Spleen (tissue), 11 donors: Measurements from ENCODE around the gene SH3BGRL3. TPM values are rescaled to one million over a fixed set of nuclear protein-coding genes. Genes with fewer than 3 reads are reported as not detected.
"Not testable (repeated sequence)": the region's sequence is repeated elsewhere in the genome, so short reads cannot be mapped to it uniquely, and the experiment has no call there.

ENCODE experiments used
- DNase-seq: peaks from one replicate; pipeline ENCODE4 v3.0.0-alpha.2; 2020
- H3K27ac ChIP-seq, 8 donors: fragments of 200-600 bp; sonication (generic) in 7 of 8; 1 replicate in 4 of 8; 2 replicates in 4 of 8; pipeline versions ENCODE4 v1.5.0 to v1.8.0; 2016 to 2021; ENCODE audit warnings: inconsistent platforms in 4 of 8, mild to moderate bottlenecking in 4 of 8, moderate library complexity in 1 of 8
- H3K27me3 ChIP-seq, 7 donors: fragments of 200-600 bp; sonication (generic) in 6 of 7; replicated peaks in 1 of 7; 1 replicate in 4 of 7; 2 replicates in 3 of 7; pipeline versions ENCODE4 v1.5.0 to v1.8.0; 2016 to 2021; ENCODE audit warnings: inconsistent platforms in 3 of 7, mild to moderate bottlenecking in 1 of 7
- H3K36me3 ChIP-seq, 6 donors: fragments of 200-600 bp; sonication (generic) in 5 of 6; 1 replicate in 4 of 6; 2 replicates in 2 of 6; pipeline versions ENCODE4 v1.5.0 to v1.8.0; 2016 to 2021; ENCODE audit warnings: inconsistent platforms in 2 of 6
- H3K4me1 ChIP-seq, 6 donors: fragments of 200-600 bp; sonication (generic) in 5 of 6; 1 replicate in 3 of 6; 2 replicates in 3 of 6; pipeline versions ENCODE4 v1.5.0 to v1.8.0; 2016 to 2021; ENCODE audit warnings: inconsistent platforms in 3 of 6
- H3K4me3 ChIP-seq, 8 donors: fragments of 200-600 bp; sonication (generic) in 7 of 8; 1 replicate in 4 of 8; 2 replicates in 4 of 8; pipeline versions ENCODE4 v1.5.0 to v1.8.0; 2016 to 2021; ENCODE audit warnings: inconsistent platforms in 4 of 8, mild to moderate bottlenecking in 4 of 8, moderate library complexity in 2 of 8
- H3K9me3 ChIP-seq, 8 donors: fragments of 200-600 bp; sonication (generic) in 7 of 8; 1 replicate in 4 of 8; 2 replicates in 4 of 8; pipeline versions ENCODE4 v1.5.0 to v1.8.0; 2016 to 2021; ENCODE audit warnings: inconsistent platforms in 4 of 8
- POLR2A ChIP-seq, 3 donors: fragments of 450-650 bp; IDR thresholded peaks; one replicate each; pipeline ENCODE4 v1.5.1; 2017; ENCODE audit warnings: antibody characterized with exemption in 3 of 3, mild to moderate bottlenecking in 1 of 3
- POLR2AphosphoS5 ChIP-seq, 3 donors: sonication (generic); formaldehyde crosslinking; IDR thresholded peaks; one replicate each; pipeline ENCODE4 v1.5.1; 2017; ENCODE audit warnings: antibody characterized with exemption in 3 of 3
- WGBS, 5 donors: extraction: QIAGEN DNeasy Blood & Tissue Kit in 3 of 5; methylation state at CpG; one replicate each; pipeline versions ENCODE4 v1.1.5 to v1.1.7; 2013 to 2018; 5-methylcytosine and 5-hydroxymethylcytosine counted together
- intact Hi-C: fragments of 100-400 bp; cut with DNase I; formaldehyde crosslinking; loops from one replicate; pipeline ENCODE4 v1.15.0; 2023; ENCODE audit warnings: low total_unique reads
- polyA plus RNA-seq, 3 donors: library from polyadenylated mRNA; stranded (reverse); fragments of 200-250 nt; gene quantifications; one replicate each; pipeline ENCODE4 v1.2.1, GENCODE V29; 2013
- total RNA-seq, 7 donors: library from RNA; depleted of rRNA in 3 of 7; stranded (reverse); fragments of >200 nt in 3 of 7; fragmentation: NEBNext Ultra II Directional in 4 of 7; extraction: Animal tissue kit (Norgen Biotek cat#: 25700) in 4 of 7; gene quantifications; one replicate each; pipeline versions ENCODE4 v1.1.0 to v1.2.1, GENCODE V29; 2016 to 2021
- TF ChIP-seq, protein P1 (sequence below), 11 experiments: fragments of 200-600 bp in 7 of 11; fragments of 450-650 bp in 4 of 11; sonication (generic) in 4 of 11; IDR thresholded peaks in 8 of 11; conservative IDR thresholded peaks in 3 of 11; 1 replicate in 7 of 11; 2 replicates in 4 of 11; pipeline versions ENCODE4 v1.4.0 to v1.8.0; 2016 to 2021; ENCODE audit warnings: antibody characterized with exemption in 11 of 11, inconsistent platforms in 4 of 11, mild to moderate bottlenecking in 1 of 11
- donor health status: healthy with polysubstance abuse.
- donor health status: DM: no; HTN: no; CAD: no; lungs with moderate emphysema.
- donor health status: DM: no; HTN: no; CAD: no.
- donor health status: Bipolar disorder and iron deficiency.
- donor health status: healthy.
- donor health status: DM: no; HTN: no; CAD: no.
- donor health status: DM: yes; HTN: yes; CAD: no.

The SH3BGRL3 gene
- total and polyA plus RNA-seq, 10 donors, result 139 to 319 (median 242) TPM

DNA sequence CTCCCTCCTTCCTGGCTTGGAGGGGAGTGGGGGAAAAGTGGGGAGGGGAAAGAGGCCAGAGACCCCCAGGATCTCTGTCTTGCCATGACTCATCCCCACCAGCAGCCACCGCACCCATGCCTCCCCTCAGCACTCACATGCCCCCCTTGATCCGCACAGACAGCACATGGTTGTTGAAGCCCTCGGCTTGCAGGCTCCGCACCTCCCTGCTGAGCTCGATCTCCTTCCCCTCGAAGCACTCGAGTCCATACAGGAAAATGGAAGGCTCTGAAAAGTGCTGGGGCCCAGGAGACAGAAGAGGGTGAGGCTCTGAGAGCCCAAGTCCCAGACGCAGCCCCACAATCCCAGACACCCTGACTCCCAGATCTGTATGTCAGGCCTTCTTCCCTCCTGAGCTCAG, 48.7 kb downstream of the SH3BGRL3 start:
- intact Hi-C loops, result no loop called here
- H3K36me3 ChIP-seq, result peaks cover 0 to 40% (median 0%) of the 10 kb centered on the region in 6 donors
- WGBS, 5 donors, result 77 to 89% (median 84%) methylated on average over 8 of the region's 8 CpGs
- no peaks in the 10 kb centered on the region for H3K9me3 ChIP-seq
- no peak overlapping the region for H3K4me3 ChIP-seq
- DNase-seq, result no peak
- H3K27ac ChIP-seq, result no peak overlapping the region
- peaks cover 0 to 9% (median 0%) of the 10 kb centered on the region in 7 donors for H3K27me3 ChIP-seq
- TF ChIP-seq, protein P1, sequence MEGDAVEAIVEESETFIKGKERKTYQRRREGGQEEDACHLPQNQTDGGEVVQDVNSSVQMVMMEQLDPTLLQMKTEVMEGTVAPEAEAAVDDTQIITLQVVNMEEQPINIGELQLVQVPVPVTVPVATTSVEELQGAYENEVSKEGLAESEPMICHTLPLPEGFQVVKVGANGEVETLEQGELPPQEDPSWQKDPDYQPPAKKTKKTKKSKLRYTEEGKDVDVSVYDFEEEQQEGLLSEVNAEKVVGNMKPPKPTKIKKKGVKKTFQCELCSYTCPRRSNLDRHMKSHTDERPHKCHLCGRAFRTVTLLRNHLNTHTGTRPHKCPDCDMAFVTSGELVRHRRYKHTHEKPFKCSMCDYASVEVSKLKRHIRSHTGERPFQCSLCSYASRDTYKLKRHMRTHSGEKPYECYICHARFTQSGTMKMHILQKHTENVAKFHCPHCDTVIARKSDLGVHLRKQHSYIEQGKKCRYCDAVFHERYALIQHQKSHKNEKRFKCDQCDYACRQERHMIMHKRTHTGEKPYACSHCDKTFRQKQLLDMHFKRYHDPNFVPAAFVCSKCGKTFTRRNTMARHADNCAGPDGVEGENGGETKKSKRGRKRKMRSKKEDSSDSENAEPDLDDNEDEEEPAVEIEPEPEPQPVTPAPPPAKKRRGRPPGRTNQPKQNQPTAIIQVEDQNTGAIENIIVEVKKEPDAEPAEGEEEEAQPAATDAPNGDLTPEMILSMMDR (IDR thresholded peaks at IDR 0.05 in 8 of 11, conservative IDR thresholded peaks at IDR 0.05 in 3 of 11), result no peak
- no peak for TF ChIP-seq POLR2AphosphoS5 (IDR thresholded peaks at IDR 0.05)
- TF ChIP-seq POLR2A (IDR thresholded peaks at IDR 0.05), result no peak
- peaks cover 0 to 1% (median 0%) of the 10 kb centered on the region in 6 donors for H3K4me1 ChIP-seq

DNA sequence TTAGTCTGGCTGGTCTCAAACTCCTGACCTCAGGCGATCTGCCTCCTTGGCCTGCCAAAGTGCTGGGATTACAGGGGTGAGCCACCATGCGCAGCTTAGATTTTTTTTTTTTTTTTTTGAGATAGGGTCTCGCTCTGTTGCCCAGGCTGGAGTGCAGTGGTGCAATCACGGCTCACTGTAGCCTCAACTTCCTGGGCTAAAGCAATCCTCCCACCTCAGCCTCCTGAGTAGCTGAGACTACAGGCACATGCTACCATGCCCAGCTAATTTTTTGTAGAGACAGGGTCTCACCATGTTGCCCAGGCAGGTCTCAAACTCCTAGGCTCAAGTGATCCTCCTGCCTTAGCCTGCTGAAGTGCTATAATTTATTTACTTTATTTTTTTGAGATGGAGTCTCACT, 49.5 kb downstream of the SH3BGRL3 start:
- 86 to 95% (median 88%) methylated on average over 4 of the region's 4 CpGs for WGBS, 5 donors

DNA sequence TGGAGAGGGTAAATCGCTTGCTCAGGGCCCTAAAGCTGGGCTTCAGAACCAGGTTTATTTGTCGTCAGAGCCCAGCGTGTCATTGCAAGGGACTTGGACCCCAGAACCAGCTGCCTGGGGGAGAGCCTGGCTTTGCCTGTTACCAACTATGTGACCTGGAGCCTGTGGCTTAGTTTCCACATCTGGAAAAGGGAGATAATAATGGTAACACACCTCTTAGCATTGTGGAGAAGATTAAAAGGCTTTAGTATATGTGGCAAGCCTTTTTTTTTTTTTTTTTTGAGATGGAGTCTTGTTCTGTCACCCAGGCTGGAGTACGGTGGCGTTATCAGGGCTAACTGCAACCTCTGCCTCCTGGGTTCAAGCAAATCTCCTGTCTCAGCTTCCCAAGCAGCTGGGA, 50.4 kb downstream of the SH3BGRL3 start:
- H3K27ac ChIP-seq, result no peak overlapping the region
- TF ChIP-seq, protein P1 (IDR thresholded peaks at IDR 0.05 in 8 of 11, conservative IDR thresholded peaks at IDR 0.05 in 3 of 11), result no peak
- no peak for TF ChIP-seq POLR2AphosphoS5 (IDR thresholded peaks at IDR 0.05)
- TF ChIP-seq POLR2A (IDR thresholded peaks at IDR 0.05), result no peak
- peaks cover 0 to 11% (median 4%) of the 10 kb centered on the region in 6 donors for H3K4me1 ChIP-seq
- H3K27me3 ChIP-seq, result peaks cover 0 to 24% (median 9%) of the 10 kb centered on the region in 7 donors
- peaks cover 0 to 23% (median 0%) of the 10 kb centered on the region in 6 donors for H3K36me3 ChIP-seq
- no peak for DNase-seq
- no peaks in the 10 kb centered on the region for H3K9me3 ChIP-seq
- intact Hi-C loops, result no loop called here
- no peak overlapping the region for H3K4me3 ChIP-seq
- WGBS, 5 donors, result 83 to 96% (median 89%) methylated on average over 5 of the region's 5 CpGs

More for the DNA sequence above, 49.5 kb downstream of the SH3BGRL3 start:
- H3K4me1 ChIP-seq, DNase-seq, intact Hi-C loops, H3K27ac ChIP-seq, H3K9me3 ChIP-seq, H3K4me3 ChIP-seq: not testable (repeated sequence)
- H3K36me3 ChIP-seq, result peaks cover 0 to 32% (median 0%) of the 10 kb centered on the region in 6 donors
- peaks cover 0 to 15% (median under 1%) of the 10 kb centered on the region in 7 donors for H3K27me3 ChIP-seq

Other genes starting within 250 kb of the SH3BGRL3 start
- not detected for gene SLC30A2, start 234.0 kb upstream of the SH3BGRL3 start, total RNA-seq
- gene SLC30A2, start 234.0 kb upstream of the SH3BGRL3 start, polyA plus RNA-seq, result not detected
- under 1 TPM in 2 of 7 donors, not detected in 5; 0.19 to 0.61 TPM for gene TRIM63, start 212.5 kb upstream of the SH3BGRL3 start, total RNA-seq
- gene TRIM63, start 212.5 kb upstream of the SH3BGRL3 start, polyA plus RNA-seq, result under 1 TPM; 0.13 to 0.33 (median 0.30) TPM
- gene PDIK1L, start 168.3 kb upstream of the SH3BGRL3 start, total RNA-seq, result 10 to 100 TPM in 5 of 7 donors, 1 to 10 TPM in 2; 7.7 to 14.1 (median 11.6) TPM
- gene PDIK1L, start 168.3 kb upstream of the SH3BGRL3 start, polyA plus RNA-seq, result 1 to 10 TPM; 2.5 to 3.1 (median 3.1) TPM
- gene FAM110D, start 121.0 kb upstream of the SH3BGRL3 start, total RNA-seq, result 1 to 10 TPM in 6 of 7 donors, under 1 TPM in 1; 0.76 to 5.9 (median 1.8) TPM
- 1 to 10 TPM in 1 of 3 donors, under 1 TPM in 2; 0.44 to 1.2 (median 0.91) TPM for gene FAM110D, start 121.0 kb upstream of the SH3BGRL3 start, polyA plus RNA-seq
- not detected for gene C1orf232, start 111.1 kb upstream of the SH3BGRL3 start, total RNA-seq
- not detected for gene C1orf232, start 111.1 kb upstream of the SH3BGRL3 start, polyA plus RNA-seq
- 10 to 100 TPM; 13.5 to 27.8 (median 19.6) TPM for gene ZNF593, start 110.2 kb upstream of the SH3BGRL3 start, total RNA-seq
- 100 to 1,000 TPM in 1 of 3 donors, 10 to 100 TPM in 2; 74.9 to 104 (median 80.3) TPM for gene ZNF593, start 110.2 kb upstream of the SH3BGRL3 start, polyA plus RNA-seq
- gene ZNF593OS, start 108.3 kb upstream of the SH3BGRL3 start, total RNA-seq, result not detected
- gene ZNF593OS, start 108.3 kb upstream of the SH3BGRL3 start, polyA plus RNA-seq, result under 1 TPM; 0.26 to 0.43 (median 0.26) TPM
- 1 to 10 TPM; 1.0 to 5.5 (median 3.7) TPM for gene CNKSR1, start 102.6 kb upstream of the SH3BGRL3 start, total RNA-seq
- gene CNKSR1, start 102.6 kb upstream of the SH3BGRL3 start, polyA plus RNA-seq, result 1 to 10 TPM in 2 of 3 donors, under 1 TPM in 1; 0.68 to 2.0 (median 1.0) TPM
- not detected for gene CATSPER4, start 89.5 kb upstream of the SH3BGRL3 start, total RNA-seq
- gene CATSPER4, start 89.5 kb upstream of the SH3BGRL3 start, polyA plus RNA-seq, result under 1 TPM in 1 of 3 donors, not detected in 2; 0.03 TPM
- gene CEP85, start 45.9 kb upstream of the SH3BGRL3 start, total RNA-seq, result 10 to 100 TPM in 5 of 7 donors, 1 to 10 TPM in 2; 7.8 to 14.9 (median 10.8) TPM
- gene CEP85, start 45.9 kb upstream of the SH3BGRL3 start, polyA plus RNA-seq, result 1 to 10 TPM; 3.9 to 5.2 (median 4.2) TPM
- gene UBXN11, start 26.6 kb downstream of the SH3BGRL3 start, total RNA-seq, result 10 to 100 TPM; 25.1 to 67.1 (median 48.0) TPM
- gene UBXN11, start 26.6 kb downstream of the SH3BGRL3 start, polyA plus RNA-seq, result 10 to 100 TPM; 26.6 to 67.8 (median 66.1) TPM
- gene CD52, start 37.9 kb downstream of the SH3BGRL3 start, total RNA-seq, result 100 to 1,000 TPM; 206 to 422 (median 301) TPM
- gene CD52, start 37.9 kb downstream of the SH3BGRL3 start, polyA plus RNA-seq, result 1,000 to 10,000 TPM; 2,248 to 3,726 (median 2,540) TPM
- 1 to 10 TPM in 1 of 7 donors, under 1 TPM in 1, not detected in 5; 0.87 to 1.1 TPM for gene CRYBG2, start 74.0 kb downstream of the SH3BGRL3 start, total RNA-seq
- gene CRYBG2, start 74.0 kb downstream of the SH3BGRL3 start, polyA plus RNA-seq, result 1 to 10 TPM; 1.2 to 3.4 (median 1.5) TPM
- gene ZNF683, start 92.7 kb downstream of the SH3BGRL3 start, total RNA-seq, result under 1 TPM in 5 of 7 donors, not detected in 2; 0.17 to 0.74 (median 0.49) TPM
- 1 to 10 TPM in 1 of 3 donors, under 1 TPM in 2; 0.38 to 1.5 (median 0.83) TPM for gene ZNF683, start 92.7 kb downstream of the SH3BGRL3 start, polyA plus RNA-seq
- gene LIN28A, start 130.7 kb downstream of the SH3BGRL3 start, total RNA-seq, result not detected
- not detected for gene LIN28A, start 130.7 kb downstream of the SH3BGRL3 start, polyA plus RNA-seq
- gene DHDDS, start 152.2 kb downstream of the SH3BGRL3 start, total RNA-seq, result 10 to 100 TPM; 30.1 to 48.8 (median 35.7) TPM
- 10 to 100 TPM; 11.1 to 17.1 (median 16.5) TPM for gene DHDDS, start 152.2 kb downstream of the SH3BGRL3 start, polyA plus RNA-seq
- gene HMGN2, start 192.4 kb downstream of the SH3BGRL3 start, total RNA-seq, result 100 to 1,000 TPM; 191 to 350 (median 249) TPM
- gene HMGN2, start 192.4 kb downstream of the SH3BGRL3 start, polyA plus RNA-seq, result 1,000 to 10,000 TPM in 1 of 3 donors, 100 to 1,000 TPM in 2; 680 to 1,036 (median 684) TPM
- gene RPS6KA1, start 249.7 kb downstream of the SH3BGRL3 start, total RNA-seq, result 100 to 1,000 TPM; 109 to 173 (median 131) TPM
- gene RPS6KA1, start 249.7 kb downstream of the SH3BGRL3 start, polyA plus RNA-seq, result 10 to 100 TPM; 45.8 to 57.5 (median 51.0) TPM